ELF-1 (cell line): Measurements from ENCODE around the gene STAC3.
A peak's percentile ranks its signal among the peaks of the same experiment; 100 is the strongest.
"Not testable (repeated sequence)": the region's sequence is repeated elsewhere in the genome, so short reads cannot be mapped to it uniquely, and the experiment has no call there.

Experiments used
- DNase-seq: peaks from one replicate; pipeline ENCODE4 v3.0.0-alpha.2; 2016; ENCODE audit warnings: low read depth, low spot score

Gene STAC3

GRCh38 chr12:57250956-57251355 is at the start of gene STAC3:
TSS of gene STAC3 (minus strand) at chr12:57251187. CDS start at chr12:57249636, 1,551 bp downstream.
- DNase-seq: no peak

GRCh38 chr12:57299514-57300016 is 48.6 kb upstream of the STAC3 start:
- DNase-seq: no peak

GRCh38 chr12:57296291-57296690 is 45.3 kb upstream of the STAC3 start:
- DNase-seq: no peak

GRCh38 chr12:57282073-57282472 is 31.1 kb upstream of the STAC3 start:
- not testable (repeated sequence) for DNase-seq

DNA sequence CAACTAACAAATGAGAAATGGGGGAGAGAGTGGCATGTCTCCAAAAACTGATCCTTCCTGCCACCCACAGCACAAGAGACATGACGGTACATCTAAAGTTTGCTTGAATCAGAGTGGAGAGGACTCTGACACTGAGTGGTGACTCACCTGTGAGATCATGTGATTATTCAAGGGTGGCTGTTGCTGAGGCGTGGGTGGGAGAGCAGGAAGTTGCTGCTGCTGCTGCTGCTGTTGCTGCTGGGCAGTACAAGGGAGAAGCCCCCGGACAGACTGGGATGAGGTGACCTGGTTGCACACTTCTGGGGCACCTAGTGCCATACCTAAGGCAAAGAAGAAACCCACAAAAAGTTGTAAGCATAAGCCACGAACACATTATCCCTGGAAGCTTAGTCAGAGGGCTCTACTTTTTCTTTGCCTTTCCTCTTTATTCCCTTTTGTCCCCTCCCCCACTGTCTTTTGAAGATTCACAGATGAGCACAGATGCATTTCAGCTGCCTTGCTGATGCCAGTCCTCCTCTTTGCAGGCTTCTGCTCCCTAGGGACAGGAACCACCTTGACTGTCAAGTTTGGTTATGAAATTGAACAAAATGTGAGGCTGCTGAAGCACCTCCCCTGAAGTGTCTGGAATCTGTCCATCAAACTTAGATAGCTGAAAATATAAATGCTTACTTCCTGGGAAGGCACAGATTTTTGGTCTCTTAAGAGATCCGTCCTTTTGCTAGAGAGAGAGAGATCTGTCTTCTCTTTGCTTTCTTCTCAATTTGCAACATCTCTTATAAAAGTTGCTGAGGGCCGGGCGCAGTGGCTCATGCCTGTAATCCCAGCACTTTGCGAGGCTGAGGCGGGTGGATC is 29.4 kb upstream of the STAC3 start:
- peak; percentile 56 for DNase-seq

DNA sequence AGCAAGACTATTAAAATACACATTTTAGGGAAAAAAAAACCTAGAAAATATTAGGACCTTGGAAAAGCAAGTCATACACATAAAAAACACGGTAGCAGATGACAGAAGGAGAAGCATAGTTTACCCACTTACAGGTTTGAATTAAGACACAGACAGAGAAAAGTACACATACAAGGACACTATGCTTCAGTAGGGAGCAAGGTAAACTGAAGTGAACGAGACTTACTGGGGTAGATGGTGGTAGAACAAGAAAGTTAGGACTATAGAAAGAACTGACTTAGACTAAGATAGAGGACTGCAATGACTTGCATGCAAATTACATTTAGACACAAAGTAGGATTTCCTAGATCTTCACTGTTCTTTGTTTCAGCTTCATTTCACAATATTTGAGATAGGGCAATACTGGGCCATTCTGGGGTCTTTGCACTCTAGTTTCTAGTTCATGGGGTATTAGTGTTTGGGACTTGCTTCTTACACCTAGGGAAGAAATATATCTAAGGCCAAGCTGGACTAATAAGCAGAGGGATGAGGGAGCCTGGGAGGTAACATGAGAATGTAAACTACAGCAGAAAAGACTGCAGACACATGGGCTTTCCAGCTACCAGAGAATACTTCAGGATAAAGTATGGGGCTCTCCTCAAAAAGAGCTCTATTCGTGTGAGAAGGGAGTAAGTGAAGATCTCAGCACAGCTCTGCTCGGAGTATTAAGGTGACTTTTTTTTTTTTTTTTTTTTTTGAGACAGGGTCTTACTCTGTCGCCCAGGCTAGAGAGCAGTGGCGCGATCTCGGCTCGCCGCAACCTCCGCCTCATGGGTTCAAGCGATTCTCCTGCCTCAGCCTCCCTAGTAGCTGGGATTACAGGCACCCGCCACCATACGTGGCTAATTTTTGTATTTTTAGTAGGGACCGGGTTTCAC is 27.7 kb upstream of the STAC3 start:
- no peak for DNase-seq

GRCh38 chr12:57276935-57277563 is 26.1 kb upstream of the STAC3 start:
- no peak for DNase-seq

GRCh38 chr12:57276233-57276632 is 25.2 kb upstream of the STAC3 start:
- not testable (repeated sequence) for DNase-seq

- no peak for DNase-seq
Measured at GRCh38 chr12:57273516-57273915, 22.5 kb upstream of the STAC3 start.

- DNase-seq: no peak
Measured at GRCh38 chr12:57272337-57273151, 21.6 kb upstream of the STAC3 start.

GRCh38 chr12:57270966-57271470 is 20.0 kb upstream of the STAC3 start:
- DNase-seq: no peak

DNA sequence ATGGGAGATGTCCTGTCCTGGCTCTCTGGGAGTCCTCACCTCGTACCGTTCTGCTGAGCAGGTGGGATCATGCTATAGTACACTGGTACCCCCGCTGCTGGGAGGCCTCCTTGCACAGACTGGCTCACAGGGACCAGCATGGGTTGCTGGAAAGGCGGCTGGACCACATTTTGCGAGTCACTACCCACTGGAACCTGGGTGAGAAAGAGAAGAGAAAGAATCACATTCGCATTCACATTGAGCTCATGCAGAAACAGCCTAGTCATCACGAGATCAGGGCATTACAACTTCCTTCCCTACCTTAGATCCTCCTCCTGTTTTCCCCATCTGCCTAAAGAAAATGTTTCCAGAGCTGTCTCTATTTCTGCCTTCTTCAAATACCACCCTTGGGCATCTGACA is 17.3 kb upstream of the STAC3 start:
- no peak for DNase-seq

- no peak for DNase-seq
Measured at GRCh38 chr12:57266681-57267080, 15.7 kb upstream of the STAC3 start.

GRCh38 chr12:57263096-57263495 is 12.1 kb upstream of the STAC3 start:
- DNase-seq: no peak

DNA sequence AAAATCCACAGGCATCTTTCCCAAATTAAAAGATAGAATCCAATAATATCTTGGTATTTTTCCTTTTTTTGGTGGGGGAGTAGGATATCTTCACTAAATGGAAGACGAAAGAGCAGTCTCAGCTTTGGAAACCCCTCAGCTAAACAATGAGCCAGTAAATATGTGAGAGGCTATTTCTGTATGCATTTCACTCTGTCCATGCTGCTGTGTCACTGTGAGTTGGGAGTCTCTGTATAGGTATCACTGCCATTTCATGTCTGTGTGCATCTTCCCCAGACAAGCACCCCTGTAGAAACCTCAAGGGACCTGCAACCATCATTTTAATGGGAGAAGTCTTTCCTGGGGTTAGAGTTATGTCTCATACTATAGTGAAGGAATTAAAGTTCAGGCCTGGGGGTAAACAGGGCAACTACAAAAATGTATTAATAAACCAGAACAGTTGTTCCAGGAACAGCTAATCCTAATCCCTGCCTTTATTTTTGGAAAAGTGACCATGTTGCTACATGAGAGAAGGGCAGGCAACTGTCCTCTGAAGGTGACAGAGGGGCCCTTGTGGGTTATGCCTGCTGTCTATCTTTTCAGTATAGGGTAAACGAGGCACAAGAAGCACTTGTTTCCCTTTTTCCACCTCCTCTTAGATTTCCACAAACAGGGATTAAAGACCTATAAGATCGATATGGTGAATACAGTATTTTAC is 11.3 kb upstream of the STAC3 start:
- no peak for DNase-seq

GRCh38 chr12:57261428-57261865 is 10.5 kb upstream of the STAC3 start:
- peak; percentile 11 for DNase-seq

GRCh38 chr12:57260366-57260765 is 9.4 kb upstream of the STAC3 start:
- DNase-seq: no peak

- no peak for DNase-seq
Measured at GRCh38 chr12:57258977-57259970, 8.3 kb upstream of the STAC3 start.

- no peak for DNase-seq
Measured at GRCh38 chr12:57255916-57256315, 4.9 kb upstream of the STAC3 start.
